Measurements from ENCODE around the gene ARV1.

ARV1 gene

GRCh38 chr1:230978491-230979388 is at the start of gene ARV1, which contains the start of gene TTC13:
TSS of gene ARV1 (plus strand) at chr1:230979094. CDS start at chr1:230979106, 12 bp downstream.
TSS of gene TTC13 (minus strand) at chr1:230978861. CDS start at chr1:230978830, 31 bp downstream.
- DNase-seq (ENCODE audit: low spot score) = peak; percentile 98
- TF ChIP-seq, protein P1, sequence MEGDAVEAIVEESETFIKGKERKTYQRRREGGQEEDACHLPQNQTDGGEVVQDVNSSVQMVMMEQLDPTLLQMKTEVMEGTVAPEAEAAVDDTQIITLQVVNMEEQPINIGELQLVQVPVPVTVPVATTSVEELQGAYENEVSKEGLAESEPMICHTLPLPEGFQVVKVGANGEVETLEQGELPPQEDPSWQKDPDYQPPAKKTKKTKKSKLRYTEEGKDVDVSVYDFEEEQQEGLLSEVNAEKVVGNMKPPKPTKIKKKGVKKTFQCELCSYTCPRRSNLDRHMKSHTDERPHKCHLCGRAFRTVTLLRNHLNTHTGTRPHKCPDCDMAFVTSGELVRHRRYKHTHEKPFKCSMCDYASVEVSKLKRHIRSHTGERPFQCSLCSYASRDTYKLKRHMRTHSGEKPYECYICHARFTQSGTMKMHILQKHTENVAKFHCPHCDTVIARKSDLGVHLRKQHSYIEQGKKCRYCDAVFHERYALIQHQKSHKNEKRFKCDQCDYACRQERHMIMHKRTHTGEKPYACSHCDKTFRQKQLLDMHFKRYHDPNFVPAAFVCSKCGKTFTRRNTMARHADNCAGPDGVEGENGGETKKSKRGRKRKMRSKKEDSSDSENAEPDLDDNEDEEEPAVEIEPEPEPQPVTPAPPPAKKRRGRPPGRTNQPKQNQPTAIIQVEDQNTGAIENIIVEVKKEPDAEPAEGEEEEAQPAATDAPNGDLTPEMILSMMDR (IDR thresholded peaks at IDR 0.05; ENCODE audit: extremely low read depth, missing control alignments) = peak; percentile 49

DNA sequence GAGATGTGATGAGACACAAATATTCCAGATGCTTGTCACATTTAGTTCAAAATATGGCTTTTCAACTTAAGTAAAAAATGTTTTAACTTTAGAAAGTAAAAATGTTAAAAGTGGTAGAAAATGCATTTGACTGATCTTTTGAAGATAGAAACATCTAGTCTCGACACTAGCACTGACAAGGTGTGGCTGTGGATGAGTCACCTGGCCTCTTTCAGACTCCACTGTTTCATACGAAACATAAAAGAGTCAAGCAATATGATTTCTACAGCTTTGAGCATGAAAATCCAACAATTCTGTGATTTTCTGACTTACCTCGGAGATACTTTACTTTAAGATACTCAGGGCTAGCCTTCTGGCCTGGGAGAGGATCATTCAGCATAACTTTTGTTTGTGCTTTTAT is 47.9 kb upstream of the ARV1 start:
- TF ChIP-seq, protein P1 (IDR thresholded peaks at IDR 0.05; ENCODE audit: extremely low read depth, missing control alignments) = no peak
- no peak for DNase-seq (ENCODE audit: low spot score)

- TF ChIP-seq, protein P1 (IDR thresholded peaks at IDR 0.05; ENCODE audit: extremely low read depth, missing control alignments) = no peak
- DNase-seq (ENCODE audit: low spot score) = no peak
Measured at GRCh38 chr1:230935852-230936251, 43.0 kb upstream of the ARV1 start.

GRCh38 chr1:230936475-230936874 is 42.4 kb upstream of the ARV1 start:
- no peak for DNase-seq (ENCODE audit: low spot score)
- TF ChIP-seq, protein P1 (IDR thresholded peaks at IDR 0.05; ENCODE audit: extremely low read depth, missing control alignments) = no peak

- TF ChIP-seq, protein P1 (IDR thresholded peaks at IDR 0.05; ENCODE audit: extremely low read depth, missing control alignments) = no peak
- DNase-seq (ENCODE audit: low spot score) = no peak
Measured at GRCh38 chr1:230937371-230937770, 41.5 kb upstream of the ARV1 start.

DNA sequence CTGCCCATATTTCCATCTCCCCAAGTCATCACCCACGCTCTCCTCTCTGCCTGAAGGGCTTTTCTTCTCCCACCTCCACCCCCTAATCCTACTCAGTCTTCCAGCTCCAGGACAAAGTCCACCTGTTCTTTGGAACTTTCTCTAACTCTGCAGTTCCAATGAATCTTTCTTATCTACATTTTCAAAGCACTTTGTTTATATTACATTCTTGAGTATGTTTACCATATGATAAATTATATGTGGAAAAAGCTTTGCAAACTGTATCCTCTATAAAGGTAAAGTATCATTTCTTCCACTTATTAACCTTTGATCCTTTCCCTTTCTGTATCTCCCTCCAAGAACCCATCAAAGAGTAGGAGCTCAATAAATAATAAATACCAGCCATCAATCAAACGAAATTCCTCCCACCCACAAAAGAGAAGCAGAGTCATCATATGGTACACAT is 39.9 kb upstream of the ARV1 start:
- TF ChIP-seq, protein P1 (IDR thresholded peaks at IDR 0.05; ENCODE audit: extremely low read depth, missing control alignments) = no peak
- DNase-seq (ENCODE audit: low spot score) = no peak

DNA sequence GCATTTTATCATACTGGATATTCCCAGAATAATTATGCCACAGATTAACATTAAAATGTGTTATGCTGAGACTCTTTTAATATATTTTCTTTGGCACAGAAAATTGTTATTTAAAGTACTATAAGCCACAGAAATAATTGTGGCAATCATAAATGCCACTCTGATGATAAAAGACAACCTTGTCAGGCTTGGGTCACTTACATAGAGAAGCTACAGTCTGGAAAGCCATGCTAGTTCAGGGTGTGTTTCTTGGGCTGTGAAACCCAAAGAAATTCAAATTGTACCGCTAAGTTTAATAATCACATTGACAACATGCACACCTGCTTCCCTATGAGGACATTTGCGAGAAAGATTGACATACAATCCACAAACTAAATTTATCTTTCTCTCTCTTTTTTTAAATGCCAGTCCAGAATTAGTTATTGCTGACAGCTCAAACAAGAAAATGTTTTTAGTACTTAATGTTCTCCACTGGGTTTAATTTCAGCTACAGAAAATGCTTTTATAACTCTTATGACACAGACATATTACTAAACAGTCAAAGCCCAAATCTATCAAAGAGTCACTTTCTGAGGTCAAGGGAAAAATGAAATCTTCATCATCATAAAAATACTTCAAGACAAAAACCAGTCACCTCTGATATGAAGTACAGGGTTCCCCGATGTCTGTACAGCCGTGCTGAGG is 38.9 kb upstream of the ARV1 start:
- TF ChIP-seq, protein P1 (IDR thresholded peaks at IDR 0.05; ENCODE audit: extremely low read depth, missing control alignments) = no peak
- no peak for DNase-seq (ENCODE audit: low spot score)
